PC-9 (cell line): ENCODE measurements around the gene GADD45G. TPM values are rescaled to one million over a fixed set of nuclear protein-coding genes. Genes with fewer than 3 reads are reported as not detected.

ENCODE experiments used
- BruUV-seq: library from RNA; stranded (reverse); fragments of 400-500 nt; replicated peaks from 2 replicates; lab custom pipeline; 2021; lab: Mats Ljungman, UMichigan
- CTCF ChIA-PET: fragments of 300-600 bp; sonication (Branson Sonifier 250); formaldehyde crosslinking; loops from one replicate; lab custom pipeline; 2022; ENCODE audit warnings: antibody characterized with exemption; lab: Charles Lee
- POLR2A ChIA-PET: fragments of 300-600 bp; sonication (Branson Sonifier 250); formaldehyde crosslinking; loops from one replicate; lab custom pipeline; 2022; ENCODE audit warnings: antibody characterized with exemption; ENCODE audit not compliant: unreplicated experiment; lab: Charles Lee
- DNase-seq, 2 experiments: peaks; one replicate each; pipeline versions ENCODE4 v3.0.0 to v3.0.0-alpha.2; 2015 to 2022; ENCODE audit warnings: mixed read lengths in 1 of 2
- H2AFZ ChIP-seq: fragments of 200-600 bp; sonication (generic); 2 replicates; pipeline ENCODE4 v1.8.1; 2017; ENCODE audit warnings: antibody characterized with exemption
- H3F3A ChIP-seq: fragments of 200-600 bp; sonication (generic); 2 replicates; pipeline ENCODE4 v1.8.1; 2017; ENCODE audit warnings: antibody characterized with exemption, mild to moderate bottlenecking, low read depth; ENCODE audit not compliant: insufficient read depth
- H3K27ac ChIP-seq: fragments of 200-600 bp; sonication (generic); 2 replicates; pipeline ENCODE4 v1.6.1; 2016; ENCODE audit warnings: mixed run types
- H3K27me3 ChIP-seq: fragments of 200-600 bp; sonication (generic); 2 replicates; pipeline ENCODE4 v1.6.1; 2016; ENCODE audit warnings: low read depth, mixed run types; ENCODE audit not compliant: insufficient read depth
- H3K36me3 ChIP-seq: fragments of 200-600 bp; sonication (generic); 2 replicates; pipeline ENCODE4 v1.6.1; 2016; ENCODE audit warnings: low read depth, mixed run types
- H3K4me1 ChIP-seq: fragments of 200-600 bp; sonication (generic); replicated peaks from 2 replicates; pipeline ENCODE4 v1.6.1; 2016; ENCODE audit warnings: mixed run types; ENCODE audit not compliant: insufficient read depth
- H3K4me2 ChIP-seq: fragments of 200-600 bp; sonication (generic); 2 replicates; pipeline ENCODE4 v1.6.1; 2017; ENCODE audit warnings: mixed run types
- H3K4me3 ChIP-seq: fragments of 200-600 bp; sonication (generic); 2 replicates; pipeline ENCODE4 v1.6.1; 2016; ENCODE audit warnings: mixed run types
- H3K79me2 ChIP-seq: fragments of 200-600 bp; sonication (generic); 2 replicates; pipeline ENCODE4 v1.6.1; 2017; ENCODE audit warnings: low read depth, mixed run types
- H3K9me2 ChIP-seq: fragments of 200-600 bp; sonication (generic); 2 replicates; pipeline ENCODE4 v1.8.1; 2017; ENCODE audit warnings: mild to moderate bottlenecking; ENCODE audit not compliant: insufficient read depth
- H3K9me3 ChIP-seq: fragments of 200-600 bp; sonication (generic); 2 replicates; pipeline ENCODE4 v1.8.1; 2016; ENCODE audit warnings: low read depth; ENCODE audit not compliant: insufficient read depth
- H4K20me1 ChIP-seq: fragments of 200-600 bp; sonication (generic); 2 replicates; pipeline ENCODE4 v1.8.1; 2017; ENCODE audit not compliant: insufficient read depth
- EZH2 ChIP-seq: fragments of 200-600 bp; sonication (generic); IDR thresholded peaks from 2 replicates; pipeline ENCODE4 v1.8.0; 2017; ENCODE audit warnings: antibody characterized with exemption, low read depth
- intact Hi-C: fragments of 100-400 bp; cut with micrococcal nuclease; formaldehyde crosslinking; loops from one replicate; pipeline ENCODE4 v1.10.0; 2022; ENCODE audit not compliant: unreplicated experiment
- total RNA-seq: library from RNA; stranded (reverse); gene quantifications from 2 replicates; pipeline ENCODE4 v1.2.3, GENCODE V29; 2021
- TF ChIP-seq, protein P1 (sequence below): fragments of 200-600 bp; sonication (generic); conservative IDR thresholded peaks from 2 replicates; pipeline ENCODE4 v1.6.1; 2017; ENCODE audit warnings: mixed run types, antibody characterized with exemption, mild to moderate bottlenecking, moderate library complexity

Gene GADD45G
- total RNA-seq, 1 experiment from 2014 or later: 2.4 TPM

- TF ChIP-seq, protein P1, sequence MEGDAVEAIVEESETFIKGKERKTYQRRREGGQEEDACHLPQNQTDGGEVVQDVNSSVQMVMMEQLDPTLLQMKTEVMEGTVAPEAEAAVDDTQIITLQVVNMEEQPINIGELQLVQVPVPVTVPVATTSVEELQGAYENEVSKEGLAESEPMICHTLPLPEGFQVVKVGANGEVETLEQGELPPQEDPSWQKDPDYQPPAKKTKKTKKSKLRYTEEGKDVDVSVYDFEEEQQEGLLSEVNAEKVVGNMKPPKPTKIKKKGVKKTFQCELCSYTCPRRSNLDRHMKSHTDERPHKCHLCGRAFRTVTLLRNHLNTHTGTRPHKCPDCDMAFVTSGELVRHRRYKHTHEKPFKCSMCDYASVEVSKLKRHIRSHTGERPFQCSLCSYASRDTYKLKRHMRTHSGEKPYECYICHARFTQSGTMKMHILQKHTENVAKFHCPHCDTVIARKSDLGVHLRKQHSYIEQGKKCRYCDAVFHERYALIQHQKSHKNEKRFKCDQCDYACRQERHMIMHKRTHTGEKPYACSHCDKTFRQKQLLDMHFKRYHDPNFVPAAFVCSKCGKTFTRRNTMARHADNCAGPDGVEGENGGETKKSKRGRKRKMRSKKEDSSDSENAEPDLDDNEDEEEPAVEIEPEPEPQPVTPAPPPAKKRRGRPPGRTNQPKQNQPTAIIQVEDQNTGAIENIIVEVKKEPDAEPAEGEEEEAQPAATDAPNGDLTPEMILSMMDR: no peak
- TF ChIP-seq EZH2: no peak
- no peak for DNase-seq
- BruUV-seq: no TSS peak
- ChIA-PET POLR2A (no interaction called here), CTCF (no interaction called here)
- intact Hi-C loops: no loop called here
- Histone ChIP-seq H3K27ac (no peak overlapping the region), H3K27me3 (peaks cover 98% of the 10 kb centered on the region), H3K4me3 (no peak overlapping the region), H3K36me3 (no peaks in the 10 kb centered on the region), H3F3A (no peaks in the 10 kb centered on the region), H3K79me2 (no peaks in the 10 kb centered on the region), H3K4me1 (no peaks in the 10 kb centered on the region), H3K4me2 (no peak overlapping the region), H3K9me2 (no peaks in the 10 kb centered on the region), H2AFZ (no peak overlapping the region), H3K9me3 (no peaks in the 10 kb centered on the region), H4K20me1 (no peaks in the 10 kb centered on the region)
Observed at GRCh38 chr9:89628601-89629000, 23.8 kb downstream of the GADD45G start.

- no TSS peak for BruUV-seq
- peaks cover 98% of the 10 kb centered on the region for H3K27me3 ChIP-seq
Observed at GRCh38 chr9:89629081-89629976, 24.5 kb downstream of the GADD45G start.

GRCh38 chr9:89630508-89630907 lies 25.7 kb downstream of the GADD45G start:
- BruUV-seq: no TSS peak
- no peak overlapping the region for H3K4me3 ChIP-seq
- DNase-seq: no peak
- H4K20me1 ChIP-seq: no peaks in the 10 kb centered on the region
- H3K79me2 ChIP-seq: no peaks in the 10 kb centered on the region
- no peak for TF ChIP-seq EZH2
- TF ChIP-seq, protein P1: no peak
- no peak overlapping the region for H3K27ac ChIP-seq
- POLR2A ChIA-PET: interaction anchor here (0.6 kb wide), 1 partner anchor 50 kb away, joined by 3 read pairs; no protein-coding TSS in a partner anchor
- H2AFZ ChIP-seq: no peak overlapping the region
- no peaks in the 10 kb centered on the region for H3K9me2 ChIP-seq
- no peaks in the 10 kb centered on the region for H3K9me3 ChIP-seq
- H3K27me3 ChIP-seq: peaks cover 98% of the 10 kb centered on the region
- CTCF ChIA-PET: no interaction called here
- intact Hi-C loops: no loop called here
- no peaks in the 10 kb centered on the region for H3K36me3 ChIP-seq
- no peak overlapping the region for H3K4me2 ChIP-seq
- no peaks in the 10 kb centered on the region for H3F3A ChIP-seq
- H3K4me1 ChIP-seq: no peaks in the 10 kb centered on the region

More at GRCh38 chr9:89629081-89629976, 24.5 kb downstream of the GADD45G start:
- Histone ChIP-seq H3K4me2 (no peak overlapping the region), H2AFZ (no peak overlapping the region), H3K4me3 (no peak overlapping the region), H3K4me1 (no peaks in the 10 kb centered on the region), H3K36me3 (no peaks in the 10 kb centered on the region), H3K79me2 (no peaks in the 10 kb centered on the region), H3K9me3 (no peaks in the 10 kb centered on the region), H3K27ac (no peak overlapping the region), H3F3A (no peaks in the 10 kb centered on the region), H4K20me1 (no peaks in the 10 kb centered on the region), H3K9me2 (no peaks in the 10 kb centered on the region)
- DNase-seq: no peak
- POLR2A ChIA-PET: no interaction called here
- no peak for TF ChIP-seq EZH2
- TF ChIP-seq, protein P1: no peak
- CTCF ChIA-PET: no interaction called here
- intact Hi-C loops: no loop called here
